ENCODE measurements around the gene MYO7B.

Gene MYO7B

GRCh38 chr2:127575185-127575765, 39.8 kb downstream of the MYO7B start:
- no peak for DNase-seq

DNA sequence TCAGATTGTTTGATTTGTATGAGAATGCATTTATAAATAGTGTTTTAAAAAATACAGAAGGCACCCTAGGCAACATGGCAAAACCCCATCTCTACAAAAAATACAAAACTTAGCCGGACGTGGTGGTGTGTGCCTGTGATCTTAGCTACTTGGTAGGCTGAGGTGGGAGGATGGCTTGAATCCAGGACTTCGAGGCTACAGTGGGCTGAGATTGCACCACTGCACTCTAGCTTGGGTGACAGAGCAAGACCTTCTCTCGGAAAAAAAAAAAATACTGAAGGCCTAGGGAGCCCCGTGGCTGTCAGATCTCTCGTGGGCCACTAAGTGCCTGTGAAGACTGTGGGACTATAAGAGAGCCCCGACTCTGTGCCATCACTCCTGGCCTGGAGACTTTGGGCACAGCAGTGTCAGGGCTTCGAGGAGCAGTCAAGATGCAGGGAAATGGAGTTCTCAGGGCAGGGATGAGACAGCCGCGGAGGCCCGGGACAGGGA, 40.5 kb downstream of the MYO7B start:
- no peak for DNase-seq

DNA sequence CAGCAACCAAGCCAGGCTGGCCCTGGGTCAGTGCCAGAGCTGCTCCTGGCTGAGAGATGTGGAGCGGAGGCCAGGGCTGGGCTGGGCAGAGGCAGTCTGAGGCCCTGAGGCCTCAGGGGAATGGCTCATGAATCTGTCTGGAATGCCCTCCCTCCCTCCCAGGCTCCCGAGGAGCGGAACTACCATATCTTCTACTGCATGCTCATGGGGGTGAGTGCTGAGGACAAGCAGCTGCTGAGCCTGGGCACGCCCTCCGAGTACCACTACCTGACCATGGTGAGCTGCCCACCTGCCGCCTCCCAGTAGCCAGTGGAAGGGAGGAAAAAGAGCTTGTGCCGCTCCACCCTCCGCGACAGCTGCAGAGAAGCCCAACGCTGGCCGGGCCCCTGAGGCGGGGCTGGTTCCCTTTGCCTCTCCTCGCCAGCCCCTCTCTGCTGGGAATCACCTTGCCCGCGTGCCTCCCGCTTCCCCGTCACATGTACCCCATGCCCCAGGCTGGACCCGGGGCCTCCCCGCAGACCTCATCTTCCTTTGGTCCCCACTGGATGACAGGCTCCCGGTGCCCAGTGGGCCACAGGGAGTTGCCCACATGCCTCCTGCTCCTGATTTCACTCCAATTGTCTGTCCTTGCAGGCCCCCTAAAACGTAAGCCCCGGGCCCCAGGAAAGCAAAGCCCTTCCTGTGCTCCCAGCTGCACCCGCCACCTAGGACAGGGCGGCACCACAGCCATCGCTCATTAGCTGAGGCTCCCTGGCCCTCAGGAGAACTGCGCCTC, 41.1 kb downstream of the MYO7B start:
- peak; percentile 20 for DNase-seq

GRCh38 chr2:127577208-127577475, 41.7 kb downstream of the MYO7B start:
- DNase-seq: no peak

- no peak for DNase-seq
Measured at GRCh38 chr2:127577503-127577902, 42.0 kb downstream of the MYO7B start.

DNA sequence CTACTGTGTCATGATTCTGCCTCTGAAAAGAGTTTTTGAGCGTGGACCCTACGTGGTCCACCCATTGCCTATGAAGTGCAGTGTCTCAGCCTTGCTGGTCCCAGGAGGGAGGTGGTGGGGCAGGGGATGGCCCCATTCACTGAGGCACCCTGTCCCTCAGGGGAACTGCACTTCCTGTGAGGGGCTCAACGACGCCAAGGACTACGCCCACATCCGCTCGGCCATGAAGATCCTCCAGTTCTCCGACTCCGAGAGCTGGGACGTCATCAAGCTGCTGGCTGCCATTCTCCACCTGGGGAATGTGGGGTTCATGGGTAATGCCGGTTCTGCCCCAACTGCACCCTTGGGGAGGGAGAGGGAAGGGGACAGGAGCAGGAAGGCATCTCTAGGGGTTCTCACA, 42.5 kb downstream of the MYO7B start:
- DNase-seq: no peak

DNA sequence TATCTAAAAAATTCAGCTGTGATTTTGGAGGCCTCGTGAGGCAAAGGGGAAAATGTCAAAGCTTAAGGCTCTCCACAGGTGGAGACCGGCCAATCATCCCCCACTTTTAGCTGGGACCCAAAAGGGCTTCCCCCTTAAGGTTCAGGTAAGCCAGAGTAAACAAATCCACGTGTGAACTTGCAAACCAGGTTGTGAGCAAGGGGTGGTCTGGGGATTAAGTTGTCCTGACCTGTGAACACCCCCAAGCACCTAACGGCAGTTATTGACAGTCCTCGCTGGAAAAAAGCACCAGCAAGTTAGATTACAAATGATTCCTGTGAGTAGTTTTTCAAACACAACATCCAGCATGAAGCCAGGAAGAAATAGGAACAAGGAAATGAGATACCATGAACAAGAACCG, 42.9 kb downstream of the MYO7B start:
- no peak for DNase-seq

- DNase-seq: no peak
Measured at GRCh38 chr2:127579231-127579630, 43.7 kb downstream of the MYO7B start.

GRCh38 chr2:127580167-127581049, 44.9 kb downstream of the MYO7B start:
- no peak for DNase-seq

GRCh38 chr2:127581050-127581345, 45.5 kb downstream of the MYO7B start:
- DNase-seq: no peak

- DNase-seq: no peak
Measured at GRCh38 chr2:127581516-127582490, 46.3 kb downstream of the MYO7B start.

- no peak for DNase-seq
Measured at GRCh38 chr2:127582863-127583861, 47.7 kb downstream of the MYO7B start.

DNA sequence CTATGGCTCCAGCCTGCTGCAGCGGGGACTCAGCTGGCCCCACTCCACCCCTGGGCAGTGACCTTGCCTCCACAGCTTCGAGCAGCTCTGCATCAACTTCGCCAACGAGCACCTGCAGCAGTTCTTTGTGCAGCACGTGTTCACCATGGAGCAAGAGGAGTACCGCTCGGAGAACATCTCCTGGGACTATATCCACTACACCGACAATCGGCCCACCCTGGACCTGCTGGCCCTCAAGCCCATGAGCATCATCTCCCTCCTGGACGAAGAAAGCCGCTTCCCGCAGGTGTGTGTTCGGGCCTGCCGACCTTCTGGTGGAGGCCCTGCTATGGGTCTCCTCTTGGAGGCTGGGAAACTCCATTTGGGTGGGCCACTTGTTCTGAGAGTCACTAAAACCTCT, 48.6 kb downstream of the MYO7B start:
- DNase-seq: no peak

DNA sequence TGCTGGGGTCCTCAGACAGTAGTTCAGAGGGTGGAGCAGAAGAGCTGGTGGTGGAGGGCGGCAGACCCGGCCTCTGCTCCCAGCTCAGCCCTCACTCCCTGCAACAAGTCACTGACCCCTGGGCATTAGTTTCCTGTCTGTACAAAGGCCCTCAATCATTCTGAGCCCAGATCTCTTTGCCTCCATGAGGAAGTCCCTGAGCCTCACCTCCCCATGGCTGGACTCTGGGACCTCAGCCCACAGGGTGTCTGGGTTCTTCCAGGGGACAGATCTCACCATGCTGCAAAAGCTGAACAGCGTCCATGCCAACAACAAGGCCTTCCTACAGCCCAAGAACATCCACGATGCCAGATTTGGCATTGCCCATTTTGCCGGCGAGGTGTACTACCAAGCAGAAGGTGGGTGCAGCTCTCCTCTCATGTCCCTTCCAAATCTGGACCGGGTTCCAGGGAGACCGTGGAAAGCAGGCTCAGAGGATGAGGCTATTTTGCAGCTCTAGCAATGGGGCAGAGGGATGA, 49.1 kb downstream of the MYO7B start:
- no peak for DNase-seq

DNA sequence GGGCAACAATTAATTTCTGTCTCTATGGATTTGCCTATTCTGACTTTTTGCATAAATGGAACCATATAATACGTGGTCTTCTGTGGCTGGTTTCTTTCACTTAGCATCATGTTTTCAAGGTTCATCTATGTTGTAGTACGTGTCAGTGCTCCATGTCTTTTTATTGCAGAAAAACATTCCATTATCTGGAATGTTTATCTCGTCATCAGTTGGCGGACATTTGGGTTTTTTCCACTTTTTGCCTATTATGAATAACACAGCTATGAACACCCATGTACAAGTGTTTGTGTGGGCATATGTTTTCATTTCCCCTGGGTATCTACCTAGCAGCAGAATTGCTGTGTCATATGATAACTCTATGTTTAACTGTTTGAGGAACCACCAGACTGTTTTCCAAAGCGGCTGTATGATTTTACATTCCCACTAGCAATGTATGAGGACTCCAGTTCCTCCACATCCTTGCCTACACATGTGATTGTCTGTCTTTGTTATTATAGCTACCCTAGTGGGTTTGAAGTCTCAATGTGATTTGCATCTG, 49.9 kb downstream of the MYO7B start:
- no peak for DNase-seq

- DNase-seq: no peak
Measured at GRCh38 chr2:127586136-127586535, 50.7 kb downstream of the MYO7B start.

- DNase-seq: no peak
Measured at GRCh38 chr2:127586746-127587295, 51.3 kb downstream of the MYO7B start.

DNA sequence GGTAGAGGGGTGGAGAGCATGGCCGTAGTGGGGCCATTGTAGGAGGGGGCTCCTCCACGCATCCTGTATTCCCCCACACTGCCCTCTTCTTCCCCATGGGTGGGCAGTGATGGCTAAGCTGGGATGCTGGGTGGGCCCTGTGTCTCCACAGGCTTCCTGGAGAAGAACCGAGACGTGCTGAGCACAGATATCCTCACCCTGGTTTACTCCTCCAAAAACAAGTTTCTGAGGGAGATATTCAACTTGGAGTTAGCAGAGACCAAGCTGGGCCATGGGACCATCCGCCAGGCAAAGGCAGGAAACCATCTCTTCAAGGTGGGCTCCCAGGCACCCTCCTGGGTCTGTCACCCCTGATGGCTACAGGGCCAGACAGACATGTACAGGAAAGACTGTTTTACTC, 52.8 kb downstream of the MYO7B start:
- no peak for DNase-seq

DNA sequence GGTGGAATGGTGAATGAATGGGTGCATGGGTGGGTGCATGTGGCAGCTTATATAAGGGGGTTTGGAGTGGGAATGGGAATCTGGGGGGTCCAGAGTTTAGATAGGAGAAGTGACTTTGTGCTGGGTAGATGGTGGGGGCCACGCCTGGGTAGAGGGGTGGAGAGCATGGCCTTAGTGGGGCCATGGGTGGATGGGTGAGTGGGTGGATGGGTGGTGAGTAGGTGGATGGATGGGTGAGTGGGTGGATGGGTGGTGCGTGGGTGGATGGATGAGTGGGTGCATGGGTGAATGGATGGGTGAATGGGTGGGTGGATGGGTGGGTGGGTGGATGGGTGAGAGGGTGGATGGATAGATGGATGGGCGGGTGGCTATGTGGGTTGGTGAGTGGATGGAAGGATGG, 53.9 kb downstream of the MYO7B start:
- no peak for DNase-seq

DNA sequence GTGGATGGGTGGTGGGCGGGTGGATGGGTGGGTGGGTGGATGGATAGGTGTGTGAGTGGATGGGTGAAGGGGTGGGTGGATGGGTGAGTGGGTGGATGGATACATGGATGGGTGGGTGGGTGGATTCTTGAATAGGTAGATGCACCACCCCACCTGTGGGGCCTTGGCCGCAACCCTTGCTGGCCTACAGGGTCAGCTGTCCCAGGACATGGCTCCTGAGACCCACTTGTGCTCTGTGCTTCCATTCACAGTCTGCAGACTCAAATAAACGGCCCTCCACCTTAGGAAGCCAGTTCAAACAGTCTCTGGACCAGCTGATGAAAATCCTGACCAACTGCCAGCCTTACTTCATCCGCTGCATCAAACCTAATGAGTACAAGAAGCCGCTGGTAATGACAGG, 54.4 kb downstream of the MYO7B start:
- DNase-seq: no peak
